Endothelial cell of umbilical vein (primary cell): ENCODE measurements around the gene RET. TPM values are rescaled to one million over a fixed set of nuclear protein-coding genes. Genes with fewer than 3 reads are reported as not detected.

Source experiments
- BruUV-seq: library from RNA; stranded (reverse); fragments of 400-500 nt; replicated peaks from 2 replicates; lab custom pipeline; 2021; lab: Mats Ljungman, UMichigan
- CTCF ChIA-PET: fragments of 300-600, 350-600 bp; sonication (Branson Sonifier 250); formaldehyde crosslinking; loops from one replicate; lab custom pipeline; 2021; ENCODE audit warnings: antibody characterized with exemption, inconsistent platforms; lab: Charles Lee
- POLR2A ChIA-PET: fragments of 300-600, 350-600 bp; sonication (Branson Sonifier 250); formaldehyde crosslinking; loops from one replicate; lab custom pipeline; 2021; ENCODE audit warnings: antibody characterized with exemption, inconsistent platforms; lab: Charles Lee
- DNase-seq: peaks from one replicate; pipeline ENCODE4 v3.0.0-alpha.2; 2011; ENCODE audit warnings: low read depth, low spot score
- FAIRE-seq: peaks from 2 replicates; lab custom pipeline; 2011; peaks lifted over from hg19 to GRCh38; lab: Jason Lieb, UNC
- H2AFZ ChIP-seq: 2 replicates; pipeline ENCODE4 v1.6.0; 2012; ENCODE audit warnings: low read depth, low read length, control low read depth, inconsistent platforms
- H3K27ac ChIP-seq: 2 replicates; pipeline ENCODE4 v1.5.1; 2011; ENCODE audit warnings: low read depth, mild to moderate bottlenecking, control low read depth, low read length, moderate library complexity; ENCODE audit not compliant: insufficient read depth
- H3K27me3 ChIP-seq, 2 experiments: 2 replicates each; pipeline versions ENCODE4 v1.6.0 to v1.6.1; 2011; ENCODE audit warnings: low read length in 2 of 2, mixed read lengths in 1 of 2; ENCODE audit not compliant: control insufficient read depth in 2 of 2, insufficient read depth in 2 of 2
- H3K36me3 ChIP-seq, 2 experiments: 2 replicates in 1 of 2; 3 replicates in 1 of 2; pipeline ENCODE4 v1.5.1; 2011; ENCODE audit warnings: low read length in 2 of 2, mild to moderate bottlenecking in 1 of 2, moderate library complexity in 1 of 2; ENCODE audit not compliant: control insufficient read depth in 2 of 2, insufficient read depth in 2 of 2; ENCODE audit errors: extremely low read depth in 1 of 2
- H3K4me1 ChIP-seq: 3 replicates; pipeline ENCODE4 v1.5.1; 2011; ENCODE audit warnings: mild to moderate bottlenecking, low read length; ENCODE audit not compliant: control insufficient read depth, insufficient read depth; ENCODE audit errors: extremely low read depth
- H3K4me2 ChIP-seq: 2 replicates; pipeline ENCODE4 v1.6.1; 2011; ENCODE audit warnings: low read length, control low read depth, mixed read lengths; ENCODE audit not compliant: insufficient read depth
- H3K4me3 ChIP-seq, 3 experiments: fragments of 200-600 bp in 1 of 3; sonication (generic), shearing (Covaris generic) in 1 of 3; replicated peaks in 1 of 3; 2 replicates each; pipeline ENCODE4 v1.5.1; 2011 to 2016; ENCODE audit warnings: control low read depth in 3 of 3, low read length in 3 of 3, mild to moderate bottlenecking in 2 of 3, inconsistent platforms in 1 of 3, low read depth in 1 of 3, moderate library complexity in 1 of 3; ENCODE audit not compliant: insufficient read depth in 1 of 3
- H3K79me2 ChIP-seq: 2 replicates; pipeline ENCODE4 v1.6.0; 2012; ENCODE audit warnings: low read length, inconsistent platforms; ENCODE audit not compliant: control insufficient read depth, insufficient read depth
- H3K9ac ChIP-seq: replicated peaks from 2 replicates; pipeline ENCODE3; 2011; ENCODE audit warnings: low read length, control low read depth; ENCODE audit not compliant: insufficient read depth; ENCODE audit errors: extremely low read depth
- H3K9me1 ChIP-seq: replicated peaks from 3 replicates; pipeline ENCODE4 v1.6.0; 2011; ENCODE audit warnings: mild to moderate bottlenecking, low read length; ENCODE audit not compliant: control insufficient read depth, insufficient read depth; ENCODE audit errors: extremely low read depth
- H3K9me3 ChIP-seq: replicated peaks from 2 replicates; pipeline ENCODE4 v1.5.1; 2012; ENCODE audit warnings: low read length, inconsistent platforms; ENCODE audit not compliant: control insufficient read depth, insufficient read depth
- H4K20me1 ChIP-seq: replicated peaks from 2 replicates; pipeline ENCODE3; 2011; ENCODE audit warnings: mild to moderate bottlenecking, low read length; ENCODE audit not compliant: control insufficient read depth, insufficient read depth; ENCODE audit errors: extremely low read depth
- CTCF ChIP-seq, 2 donors: IDR thresholded peaks; 1 replicate in 1 of 2; 2 replicates in 1 of 2; pipeline ENCODE4 v1.5.1; 2011; ENCODE audit warnings: low read length in 2 of 2, mild to moderate bottlenecking in 2 of 2, moderate library complexity in 2 of 2, control low read depth in 1 of 2, inconsistent platforms in 1 of 2, low read depth in 1 of 2; ENCODE audit not compliant: insufficient read depth in 1 of 2; ENCODE audit errors: extremely low read depth in 1 of 2
- EZH2 ChIP-seq: IDR thresholded peaks from 2 replicates; pipeline ENCODE4 v1.6.1; 2012; ENCODE audit warnings: borderline replicate concordance, low read depth, mild to moderate bottlenecking, moderate library complexity, low read length, inconsistent platforms; ENCODE audit not compliant: severe bottlenecking
- FOS ChIP-seq: IDR thresholded peaks from 2 replicates; pipeline ENCODE4 v1.6.1; 2011; ENCODE audit warnings: mild to moderate bottlenecking, low read length, moderate library complexity, borderline replicate concordance; ENCODE audit not compliant: insufficient read depth
- JUN ChIP-seq: IDR thresholded peaks from 2 replicates; pipeline ENCODE4 v1.6.1; 2011; ENCODE audit warnings: borderline replicate concordance, low read depth; ENCODE audit not compliant: insufficient read length, insufficient read depth
- MAX ChIP-seq: IDR thresholded peaks from 2 replicates; pipeline ENCODE4 v1.6.1; 2011; ENCODE audit not compliant: insufficient read depth, insufficient read length
- MYC ChIP-seq: IDR thresholded peaks from one replicate; pipeline ENCODE4 v1.6.1; 2011; ENCODE audit warnings: mild to moderate bottlenecking, low read depth, low read length
- POLR2AphosphoS5 ChIP-seq: IDR thresholded peaks from 2 replicates; pipeline ENCODE4 v1.6.1; 2012; ENCODE audit warnings: low read depth, mild to moderate bottlenecking, control low read depth, low read length, moderate library complexity; ENCODE audit not compliant: insufficient read depth
- dilution Hi-C: fragments of 300-500 bp; cut with MboI; formaldehyde crosslinking; loops from one replicate; pipeline ENCODE4 v1.15.0; 2019; ENCODE audit warnings: low sequenced_read_pairs; ENCODE audit not compliant: extremely low pct_ligation_motif_present
- intact Hi-C: fragments of 100-400 bp; cut with micrococcal nuclease; formaldehyde crosslinking; loops from one replicate; pipeline ENCODE4 v1.10.0; 2022
- polyA plus RNA-seq, 4 experiments: library from polyadenylated mRNA; depleted of rRNA in 3 of 4; stranded (reverse) in 3 of 4; unstranded in 1 of 4; fragments of >200 nt; gene quantifications; 2 replicates each; pipeline versions ENCODE4 v1.2.1 to v1.2.3, GENCODE V29; 2011 to 2012; ENCODE audit warnings: missing spikeins in 1 of 4
- total RNA-seq: library from RNA; stranded (reverse); gene quantifications from 2 replicates; pipeline ENCODE4 v1.2.3, GENCODE V29; 2021

RET gene
- total and polyA plus RNA-seq, 2 donors (not counting 3 experiments of a cell fraction or from before 2014, with no cell fraction given) = 0.04 to 0.22 TPM

GRCh38 chr10:43128958-43129706 is 52.3 kb downstream of the RET start:
- POLR2A ChIA-PET = no interaction called here
- no peak overlapping the region for H3K9ac ChIP-seq

GRCh38 chr10:43130770-43131171 is 53.9 kb downstream of the RET start:
- ChIA-PET POLR2A (no interaction called here), CTCF (no interaction called here)
- Histone ChIP-seq H3K4me3 (no peak overlapping the region), H3K27me3 (peaks cover 8 to 16% of the 10 kb centered on the region in 2 experiments), H3K79me2 (no peaks in the 10 kb centered on the region), H2AFZ (no peak overlapping the region), H3K4me2 (no peak overlapping the region), H3K9me1 (no peaks in the 10 kb centered on the region), H3K27ac (no peak overlapping the region), H3K4me1 (peaks cover 6% of the 10 kb centered on the region), H3K9ac (no peak overlapping the region), H3K9me3 (no peaks in the 10 kb centered on the region), H3K36me3 (no peaks in the 10 kb centered on the region), H4K20me1 (no peaks in the 10 kb centered on the region)
- no peak for TF ChIP-seq JUN
- TF ChIP-seq POLR2AphosphoS5 = no peak
- no peak for TF ChIP-seq EZH2
- TF ChIP-seq CTCF (IDR thresholded peaks at IDR 0.05; ENCODE audit: extremely low read depth in 1 of 2, insufficient read depth in 1 of 2, low read depth in 1 of 2, low read length in 2 of 2) = no peak
- no peak for TF ChIP-seq MAX
- TF ChIP-seq MYC = no peak
- no peak for FAIRE-seq
- DNase-seq = no peak
- no TSS peak for BruUV-seq
- dilution Hi-C loops (no loop called here), intact Hi-C loops (no loop called here)

More at GRCh38 chr10:43128958-43129706, 52.3 kb downstream of the RET start:
- Histone ChIP-seq H3K79me2 (no peaks in the 10 kb centered on the region), H2AFZ (no peak overlapping the region), H3K4me3 (no peak overlapping the region), H3K9me3 (no peaks in the 10 kb centered on the region), H3K36me3 (no peaks in the 10 kb centered on the region), H3K4me2 (no peak overlapping the region), H3K27ac (no peak overlapping the region), H4K20me1 (no peaks in the 10 kb centered on the region), H3K9me1 (no peaks in the 10 kb centered on the region), H3K27me3 (peaks cover 8 to 15% of the 10 kb centered on the region in 2 experiments), H3K4me1 (peaks cover 6% of the 10 kb centered on the region)
- TF ChIP-seq FOS (peak; percentile 59), MAX (no peak)
- BruUV-seq = no TSS peak
- DNase-seq (peak; percentile 38), FAIRE-seq (peak; percentile 66)
- dilution Hi-C loops (no loop called here), intact Hi-C loops (no loop called here)
- CTCF ChIA-PET = interaction anchor here (0.8 to 1.2 kb wide), 2 partner anchors 73 to 127 kb away, joined by 3 to 4 read pairs; no protein-coding TSS in a partner anchor
